Liver (tissue), 3 donors: ENCODE measurements around the gene FAM124A.

ENCODE experiments used
- FOXA1 ChIP-seq: IDR thresholded peaks from 2 replicates; pipeline ENCODE4 v1.6.1; 2016; ENCODE audit warnings: antibody characterized with exemption
- GABPA ChIP-seq, 2 donors: IDR thresholded peaks in 1 of 2; conservative IDR thresholded peaks in 1 of 2; 2 replicates each; pipeline ENCODE4 v1.6.1; 2016; ENCODE audit warnings: antibody characterized with exemption in 2 of 2, mild to moderate bottlenecking in 1 of 2, moderate library complexity in 1 of 2
- JUND ChIP-seq, 2 donors: IDR thresholded peaks; 2 replicates each; pipeline ENCODE4 v1.6.1; 2016; ENCODE audit warnings: antibody characterized with exemption in 2 of 2
- RAD21 ChIP-seq, 2 donors: IDR thresholded peaks; 2 replicates each; pipeline ENCODE4 v1.6.1; 2016; ENCODE audit warnings: antibody characterized with exemption in 2 of 2, mild to moderate bottlenecking in 2 of 2
- REST ChIP-seq: IDR thresholded peaks from 2 replicates; pipeline ENCODE4 v1.6.1; 2016; ENCODE audit warnings: antibody characterized with exemption, mild to moderate bottlenecking
- TAF1 ChIP-seq: conservative IDR thresholded peaks from 2 replicates; pipeline ENCODE4 v1.6.1; 2016; ENCODE audit warnings: antibody characterized with exemption, mild to moderate bottlenecking
- YY1 ChIP-seq: IDR thresholded peaks from 2 replicates; pipeline ENCODE4 v1.6.1; 2016; ENCODE audit warnings: antibody characterized with exemption, mild to moderate bottlenecking
- TF ChIP-seq, protein P1 (sequence below): fragments of 150-350 bp; IDR thresholded peaks from 2 replicates; pipeline ENCODE4 v1.5.1; 2017; ENCODE audit warnings: improper control_type of control experiment, low read depth, low read length; ENCODE audit not compliant: missing input control
- TF ChIP-seq, protein P2 (sequence below): IDR thresholded peaks from 2 replicates; pipeline ENCODE4 v1.6.1; 2016; ENCODE audit warnings: antibody characterized with exemption
- TF ChIP-seq, protein P3 (sequence below): IDR thresholded peaks from 2 replicates; pipeline ENCODE4 v1.6.1; 2016; ENCODE audit warnings: antibody characterized with exemption
- donor health status: healthy.
- donor health status: healthy.

GRCh38 chr13:51245583-51245982, 23.4 kb downstream of the FAM124A start:
- no peak for TF ChIP-seq GABPA (IDR thresholded peaks at IDR 0.05 in 1 of 2, conservative IDR thresholded peaks at IDR 0.05 in 1 of 2)
- TF ChIP-seq, protein P1, sequence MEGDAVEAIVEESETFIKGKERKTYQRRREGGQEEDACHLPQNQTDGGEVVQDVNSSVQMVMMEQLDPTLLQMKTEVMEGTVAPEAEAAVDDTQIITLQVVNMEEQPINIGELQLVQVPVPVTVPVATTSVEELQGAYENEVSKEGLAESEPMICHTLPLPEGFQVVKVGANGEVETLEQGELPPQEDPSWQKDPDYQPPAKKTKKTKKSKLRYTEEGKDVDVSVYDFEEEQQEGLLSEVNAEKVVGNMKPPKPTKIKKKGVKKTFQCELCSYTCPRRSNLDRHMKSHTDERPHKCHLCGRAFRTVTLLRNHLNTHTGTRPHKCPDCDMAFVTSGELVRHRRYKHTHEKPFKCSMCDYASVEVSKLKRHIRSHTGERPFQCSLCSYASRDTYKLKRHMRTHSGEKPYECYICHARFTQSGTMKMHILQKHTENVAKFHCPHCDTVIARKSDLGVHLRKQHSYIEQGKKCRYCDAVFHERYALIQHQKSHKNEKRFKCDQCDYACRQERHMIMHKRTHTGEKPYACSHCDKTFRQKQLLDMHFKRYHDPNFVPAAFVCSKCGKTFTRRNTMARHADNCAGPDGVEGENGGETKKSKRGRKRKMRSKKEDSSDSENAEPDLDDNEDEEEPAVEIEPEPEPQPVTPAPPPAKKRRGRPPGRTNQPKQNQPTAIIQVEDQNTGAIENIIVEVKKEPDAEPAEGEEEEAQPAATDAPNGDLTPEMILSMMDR: no peak
- no peak for TF ChIP-seq FOXA1
- TF ChIP-seq JUND (IDR thresholded peaks at IDR 0.05): no peak
- no peak for TF ChIP-seq TAF1
- no peak for TF ChIP-seq REST
- TF ChIP-seq, protein P2, sequence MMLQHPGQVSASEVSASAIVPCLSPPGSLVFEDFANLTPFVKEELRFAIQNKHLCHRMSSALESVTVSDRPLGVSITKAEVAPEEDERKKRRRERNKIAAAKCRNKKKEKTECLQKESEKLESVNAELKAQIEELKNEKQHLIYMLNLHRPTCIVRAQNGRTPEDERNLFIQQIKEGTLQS: no peak
- no peak for TF ChIP-seq YY1
- no peak for TF ChIP-seq RAD21 (IDR thresholded peaks at IDR 0.05)
- TF ChIP-seq, protein P3, sequence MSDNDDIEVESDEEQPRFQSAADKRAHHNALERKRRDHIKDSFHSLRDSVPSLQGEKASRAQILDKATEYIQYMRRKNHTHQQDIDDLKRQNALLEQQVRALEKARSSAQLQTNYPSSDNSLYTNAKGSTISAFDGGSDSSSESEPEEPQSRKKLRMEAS: no peak
